Neutrophil (primary cell): ENCODE results near the gene DLEC1.
"Not testable (repeated sequence)": the region's sequence is repeated elsewhere in the genome, so short reads cannot be mapped to it uniquely, and the experiment has no call there.

Experiments
- H3K27ac ChIP-seq: fragments of 200-600 bp; sonication (generic); 2 replicates; pipeline ENCODE4 v1.5.1; 2016; ENCODE audit warnings: mild to moderate bottlenecking, moderate library complexity
- H3K27me3 ChIP-seq: fragments of 200-600 bp; sonication (generic); 2 replicates; pipeline ENCODE4 v1.6.0; 2016; ENCODE audit warnings: mild to moderate bottlenecking
- H3K36me3 ChIP-seq: fragments of 200-600 bp; sonication (generic); 2 replicates; pipeline ENCODE4 v1.5.1; 2017
- H3K4me1 ChIP-seq, 2 experiments: fragments of 200-600 bp in 1 of 2; sonication (generic) in 1 of 2; 1 replicate in 1 of 2; 2 replicates in 1 of 2; pipeline versions ENCODE4 v1.5.1 to v1.6.1; 2013 to 2016; ENCODE audit warnings: low read depth in 1 of 2, low read length in 1 of 2, mild to moderate bottlenecking in 1 of 2, moderate library complexity in 1 of 2; ENCODE audit not compliant: control insufficient read depth in 1 of 2, insufficient read depth in 1 of 2
- H3K4me3 ChIP-seq, 2 experiments: fragments of 200-600 bp in 1 of 2; sonication (generic) in 1 of 2; 1 replicate in 1 of 2; 2 replicates in 1 of 2; pipeline ENCODE4 v1.5.1; 2013 to 2016; ENCODE audit warnings: low read depth in 1 of 2, low read length in 1 of 2, mild to moderate bottlenecking in 1 of 2, moderate library complexity in 1 of 2
- H3K9me3 ChIP-seq: fragments of 200-600 bp; sonication (generic); 2 replicates; pipeline ENCODE4 v1.5.1; 2016
- TF ChIP-seq, protein P1 (sequence below): fragments of 200-600 bp; sonication (generic); IDR thresholded peaks from 2 replicates; pipeline ENCODE4 v1.5.1; 2016; ENCODE audit warnings: antibody characterized with exemption

DLEC1 gene

DNA sequence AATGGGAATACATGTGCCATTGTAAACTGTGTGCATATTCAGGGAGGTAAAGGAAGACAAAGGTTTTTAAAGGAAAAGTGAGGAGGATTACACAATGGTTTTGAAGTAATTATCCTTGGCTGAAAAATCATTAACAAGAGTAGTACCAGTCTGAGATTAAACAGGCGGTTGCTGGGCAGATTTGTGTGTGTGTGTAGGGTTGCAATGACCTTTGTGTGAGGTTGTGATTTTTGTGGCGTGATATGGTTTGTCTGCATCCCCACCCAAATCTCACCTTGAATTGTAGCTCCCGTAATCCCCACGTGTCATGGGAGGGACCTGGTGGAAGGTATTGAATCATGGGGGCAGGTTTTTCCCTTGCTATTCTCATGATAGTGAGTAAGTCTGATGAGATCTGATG lies 7.0 kb downstream of the DLEC1 start:
- H3K36me3 ChIP-seq, result no peaks in the 10 kb centered on the region
- TF ChIP-seq, protein P1, sequence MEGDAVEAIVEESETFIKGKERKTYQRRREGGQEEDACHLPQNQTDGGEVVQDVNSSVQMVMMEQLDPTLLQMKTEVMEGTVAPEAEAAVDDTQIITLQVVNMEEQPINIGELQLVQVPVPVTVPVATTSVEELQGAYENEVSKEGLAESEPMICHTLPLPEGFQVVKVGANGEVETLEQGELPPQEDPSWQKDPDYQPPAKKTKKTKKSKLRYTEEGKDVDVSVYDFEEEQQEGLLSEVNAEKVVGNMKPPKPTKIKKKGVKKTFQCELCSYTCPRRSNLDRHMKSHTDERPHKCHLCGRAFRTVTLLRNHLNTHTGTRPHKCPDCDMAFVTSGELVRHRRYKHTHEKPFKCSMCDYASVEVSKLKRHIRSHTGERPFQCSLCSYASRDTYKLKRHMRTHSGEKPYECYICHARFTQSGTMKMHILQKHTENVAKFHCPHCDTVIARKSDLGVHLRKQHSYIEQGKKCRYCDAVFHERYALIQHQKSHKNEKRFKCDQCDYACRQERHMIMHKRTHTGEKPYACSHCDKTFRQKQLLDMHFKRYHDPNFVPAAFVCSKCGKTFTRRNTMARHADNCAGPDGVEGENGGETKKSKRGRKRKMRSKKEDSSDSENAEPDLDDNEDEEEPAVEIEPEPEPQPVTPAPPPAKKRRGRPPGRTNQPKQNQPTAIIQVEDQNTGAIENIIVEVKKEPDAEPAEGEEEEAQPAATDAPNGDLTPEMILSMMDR, result no peak
- H3K4me1 ChIP-seq, result peaks cover 9 to 12% of the 10 kb centered on the region in 2 experiments
- no peaks in the 10 kb centered on the region for H3K27me3 ChIP-seq
- H3K27ac ChIP-seq, result no peak overlapping the region
- no peak overlapping the region for H3K4me3 ChIP-seq
- H3K9me3 ChIP-seq, result no peaks in the 10 kb centered on the region

DNA sequence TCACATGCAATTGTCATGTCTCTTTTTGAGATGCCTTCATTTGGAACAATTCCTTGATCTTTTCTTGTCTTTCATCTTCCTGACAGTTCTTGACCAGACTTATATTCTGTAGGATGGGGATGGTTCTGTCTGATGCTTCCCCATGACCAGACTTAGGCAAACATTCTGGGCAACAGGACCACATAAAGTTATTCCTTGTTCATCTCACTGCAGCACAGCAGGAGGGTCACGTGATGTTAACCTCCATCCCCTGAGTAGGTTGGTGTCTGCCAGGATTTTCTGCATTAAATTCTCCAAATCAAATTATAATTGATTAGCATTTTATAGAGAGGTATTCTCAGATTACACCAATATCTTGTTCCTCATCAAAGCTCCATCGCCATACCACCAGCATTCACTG lies 7.8 kb downstream of the DLEC1 start:
- H3K27me3 ChIP-seq, result no peaks in the 10 kb centered on the region
- no peaks in the 10 kb centered on the region for H3K36me3 ChIP-seq
- no peak overlapping the region for H3K4me3 ChIP-seq
- no peaks in the 10 kb centered on the region for H3K9me3 ChIP-seq
- H3K27ac ChIP-seq, result no peak overlapping the region
- TF ChIP-seq, protein P1, result no peak
- H3K4me1 ChIP-seq, result peaks cover 9 to 12% of the 10 kb centered on the region in 2 experiments

DNA sequence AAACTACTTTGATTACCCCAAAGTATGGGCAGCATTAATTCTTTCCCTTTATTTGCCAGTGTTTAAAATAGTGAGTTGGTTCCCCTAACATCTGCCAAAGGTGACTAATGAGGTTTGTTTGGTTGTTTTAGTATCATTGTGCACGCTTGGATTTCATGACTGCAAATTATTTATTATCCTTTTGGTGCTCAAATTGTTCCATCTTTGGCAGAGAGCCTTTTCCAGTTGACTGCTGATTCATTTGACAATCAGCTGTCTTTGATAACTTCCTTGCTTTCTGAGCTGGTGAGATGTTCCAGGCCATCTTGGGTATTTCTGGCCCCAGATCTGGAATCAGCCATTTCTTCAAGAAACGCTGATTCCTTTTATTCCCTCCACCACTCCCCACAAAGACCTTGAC lies 8.9 kb downstream of the DLEC1 start:
- H3K4me3 ChIP-seq, result no peak overlapping the region
- H3K27me3 ChIP-seq, result no peaks in the 10 kb centered on the region
- no peak overlapping the region for H3K27ac ChIP-seq
- no peaks in the 10 kb centered on the region for H3K9me3 ChIP-seq
- peaks cover 9 to 12% of the 10 kb centered on the region in 2 experiments for H3K4me1 ChIP-seq
- TF ChIP-seq, protein P1, result no peak
- H3K36me3 ChIP-seq, result no peaks in the 10 kb centered on the region

DNA sequence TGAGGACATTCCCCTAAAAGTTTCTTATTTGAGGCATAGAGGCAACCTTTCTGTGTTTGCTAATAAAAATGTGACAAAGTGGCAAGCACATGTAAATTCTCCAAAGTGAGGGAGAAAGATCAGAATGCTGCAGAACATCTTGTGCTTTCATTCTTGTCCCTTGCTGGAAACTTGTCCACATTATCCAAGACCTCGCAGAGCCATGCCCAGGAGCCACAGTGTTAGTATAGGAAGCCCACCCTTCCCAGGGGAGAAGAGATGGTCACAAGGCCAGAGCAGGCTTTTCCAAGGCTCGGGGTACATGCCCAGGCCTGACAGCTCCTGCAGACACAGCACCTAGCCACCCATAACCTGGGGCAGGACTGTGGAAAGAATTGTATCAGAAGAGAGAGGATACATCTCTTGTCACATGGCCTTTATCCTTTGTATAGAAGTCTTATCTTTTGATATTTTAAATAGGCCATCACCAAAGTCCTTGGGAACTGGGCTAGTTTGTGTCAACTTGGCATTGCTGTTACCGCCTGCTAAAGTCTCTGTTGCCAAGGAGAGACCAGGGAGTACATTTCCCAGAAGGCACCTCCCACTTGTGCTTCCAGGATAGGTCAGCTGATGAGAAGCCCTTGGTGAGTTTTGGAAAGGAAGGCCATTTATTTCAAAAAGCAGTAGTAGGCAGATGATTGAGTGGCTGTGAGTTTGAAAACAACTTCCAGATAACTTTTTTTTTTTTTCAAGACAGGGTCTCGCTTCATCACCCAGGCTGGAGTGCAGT lies 10.5 kb downstream of the DLEC1 start:
- no peak overlapping the region for H3K4me3 ChIP-seq
- no peaks in the 10 kb centered on the region for H3K9me3 ChIP-seq
- H3K27ac ChIP-seq, result no peak overlapping the region
- no peaks in the 10 kb centered on the region for H3K27me3 ChIP-seq
- TF ChIP-seq, protein P1, result no peak
- H3K36me3 ChIP-seq, result no peaks in the 10 kb centered on the region
- peaks cover 9 to 12% of the 10 kb centered on the region in 2 experiments for H3K4me1 ChIP-seq

DNA sequence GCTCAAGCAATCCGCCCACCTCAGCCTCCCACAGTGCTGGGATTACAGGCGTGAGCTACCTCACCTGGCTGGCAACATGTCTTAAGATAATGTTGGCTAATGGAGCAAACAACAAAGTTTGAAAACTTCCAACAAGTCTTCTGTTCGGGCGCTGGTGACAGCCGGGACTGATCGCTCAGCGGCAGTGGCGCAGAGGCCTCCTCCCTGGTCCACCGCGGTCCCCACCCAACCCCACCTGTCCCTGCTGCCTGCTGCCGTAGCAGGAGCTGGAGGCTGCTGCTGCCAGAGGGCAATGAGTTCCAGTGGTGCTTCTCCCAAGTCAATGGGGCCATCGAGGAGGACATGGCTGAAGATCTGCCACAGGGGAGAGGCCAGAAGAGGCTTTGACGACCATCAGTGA lies 12.1 kb downstream of the DLEC1 start:
- H3K4me1 ChIP-seq, result no peaks in the 10 kb centered on the region
- no peak overlapping the region for H3K27ac ChIP-seq
- no peaks in the 10 kb centered on the region for H3K9me3 ChIP-seq
- H3K27me3 ChIP-seq, result no peaks in the 10 kb centered on the region
- no peaks in the 10 kb centered on the region for H3K36me3 ChIP-seq
- no peak overlapping the region for H3K4me3 ChIP-seq
- TF ChIP-seq, protein P1, result no peak

DNA sequence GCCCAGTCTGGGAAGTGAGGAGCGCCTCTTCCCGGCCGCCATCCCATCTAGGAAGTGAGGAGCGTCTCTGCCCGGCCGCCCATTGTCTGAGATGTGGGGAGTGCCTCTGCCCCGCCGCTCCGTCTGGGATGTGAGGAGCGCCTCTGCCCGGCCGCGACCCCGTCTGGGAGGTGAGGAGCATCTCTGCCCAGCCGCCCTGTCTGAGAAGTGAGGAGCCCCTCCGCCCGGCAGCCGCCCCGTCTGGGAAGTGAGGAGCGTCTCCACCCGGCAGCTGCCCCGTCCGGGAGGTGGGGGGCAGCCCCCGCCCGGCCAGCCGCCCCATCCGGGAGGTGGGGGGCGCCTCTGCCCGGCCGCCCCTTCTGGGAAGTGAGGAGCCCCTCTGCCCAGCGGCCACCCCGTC lies 14.3 kb downstream of the DLEC1 start:
- not testable (repeated sequence) for H3K36me3 ChIP-seq, H3K4me1 ChIP-seq, H3K27me3 ChIP-seq, H3K27ac ChIP-seq, H3K4me3 ChIP-seq, H3K9me3 ChIP-seq

DNA sequence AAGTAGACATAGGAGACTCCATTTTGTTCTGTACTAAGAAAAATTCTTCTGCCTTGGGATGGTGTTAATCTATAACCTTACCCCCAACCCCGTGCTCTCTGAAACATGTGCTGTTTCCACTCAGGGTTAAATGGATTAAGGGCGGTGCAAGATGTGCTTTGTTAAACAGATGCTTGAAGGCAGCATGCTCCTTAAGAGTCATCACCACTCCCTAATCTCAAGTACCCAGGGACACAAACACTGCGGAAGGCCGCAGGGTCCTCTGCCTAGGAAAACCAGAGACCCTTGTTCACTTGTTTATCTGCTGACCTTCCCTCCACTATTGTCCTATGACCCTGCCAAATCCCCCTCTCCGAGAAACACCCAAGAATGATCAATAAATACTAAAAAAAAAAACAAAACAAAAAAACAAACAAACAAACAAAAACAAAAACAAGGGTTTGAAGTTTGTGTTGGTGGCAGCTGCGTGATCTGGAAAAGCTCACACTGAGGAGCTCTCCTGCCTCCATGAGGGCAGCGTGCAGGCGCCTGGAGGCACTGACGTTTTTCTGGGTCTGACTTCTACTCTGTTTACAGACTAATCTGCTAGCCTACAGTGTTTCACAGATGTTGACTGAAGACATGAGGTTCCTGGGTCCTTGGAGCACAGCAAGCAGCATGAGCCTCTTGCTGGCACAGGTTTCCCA lies 14.9 kb downstream of the DLEC1 start:
- not testable (repeated sequence) for H3K4me3 ChIP-seq, H3K9me3 ChIP-seq, H3K27ac ChIP-seq, H3K36me3 ChIP-seq, H3K27me3 ChIP-seq, H3K4me1 ChIP-seq
